Fibroblast of pulmonary artery (primary cell): ENCODE data around the gene GULP1.
"Not testable (repeated sequence)": the region's sequence is repeated elsewhere in the genome, so short reads cannot be mapped to it uniquely, and the experiment has no call there.

ENCODE experiments used
- DNase-seq: peaks from one replicate; pipeline ENCODE4 v3.0.0-alpha.2; 2010; ENCODE audit warnings: low read depth
- H3K4me3 ChIP-seq: replicated peaks from 2 replicates; pipeline ENCODE4 v1.5.1; 2011; ENCODE audit warnings: low read depth, mild to moderate bottlenecking, control low read depth, low read length, moderate library complexity
- CTCF ChIP-seq: IDR thresholded peaks from 2 replicates; pipeline ENCODE4 v1.5.1; 2011; ENCODE audit warnings: mild to moderate bottlenecking, control low read depth, low read length, inconsistent platforms; ENCODE audit errors: missing control alignments

Gene GULP1

GRCh38 chr2:188598551-188598950, 306.9 kb downstream of the GULP1 start:
- TF ChIP-seq CTCF: no peak
- no peak overlapping the region for H3K4me3 ChIP-seq
- peak; percentile 31 for DNase-seq

DNA sequence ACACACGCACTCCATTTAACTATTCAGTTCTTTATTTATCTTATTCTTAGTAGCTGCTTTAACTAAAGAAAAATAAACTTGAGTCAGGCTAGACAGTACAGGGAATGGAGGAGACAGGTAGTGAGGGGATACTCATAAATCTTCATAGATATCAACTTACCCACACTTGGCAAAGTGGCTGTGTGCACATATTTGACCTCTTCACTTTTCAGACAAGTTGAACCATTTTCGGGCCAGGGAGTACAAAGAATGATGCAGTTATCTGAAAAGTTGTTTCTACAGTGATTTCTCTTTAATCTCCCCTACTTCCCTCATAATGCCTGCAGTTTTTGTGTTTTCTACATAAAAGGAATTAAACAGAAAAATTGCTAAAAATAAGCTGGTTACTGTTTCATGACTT, 307.5 kb downstream of the GULP1 start:
- no peak overlapping the region for H3K4me3 ChIP-seq
- TF ChIP-seq CTCF: no peak
- DNase-seq: no peak

- DNase-seq: no peak
- TF ChIP-seq CTCF: no peak
- no peak overlapping the region for H3K4me3 ChIP-seq
Measured at GRCh38 chr2:188600536-188601210, 309.0 kb downstream of the GULP1 start.

DNA sequence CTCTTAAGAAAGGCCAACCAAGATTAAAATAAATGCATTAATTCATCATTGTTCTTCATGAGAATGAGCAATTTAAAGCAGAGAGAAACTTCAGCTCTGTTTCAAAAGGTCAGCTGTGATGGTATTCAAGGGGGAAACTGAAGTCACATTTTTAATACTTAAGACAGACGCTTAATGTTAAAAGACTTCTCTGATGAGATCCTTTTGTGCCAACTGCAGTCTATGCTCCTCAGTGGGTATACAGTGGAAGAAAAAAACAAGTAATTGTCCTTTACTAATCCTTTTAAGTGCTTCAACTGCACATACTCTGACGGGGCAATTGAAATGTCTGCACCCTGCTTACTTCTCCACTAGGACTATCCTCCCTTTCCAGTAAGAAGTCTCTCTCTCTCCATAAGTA, 309.7 kb downstream of the GULP1 start:
- TF ChIP-seq CTCF: no peak
- no peak for DNase-seq
- no peak overlapping the region for H3K4me3 ChIP-seq

GRCh38 chr2:188601927-188602326, 310.3 kb downstream of the GULP1 start:
- no peak for TF ChIP-seq CTCF
- no peak for DNase-seq
- no peak overlapping the region for H3K4me3 ChIP-seq

DNA sequence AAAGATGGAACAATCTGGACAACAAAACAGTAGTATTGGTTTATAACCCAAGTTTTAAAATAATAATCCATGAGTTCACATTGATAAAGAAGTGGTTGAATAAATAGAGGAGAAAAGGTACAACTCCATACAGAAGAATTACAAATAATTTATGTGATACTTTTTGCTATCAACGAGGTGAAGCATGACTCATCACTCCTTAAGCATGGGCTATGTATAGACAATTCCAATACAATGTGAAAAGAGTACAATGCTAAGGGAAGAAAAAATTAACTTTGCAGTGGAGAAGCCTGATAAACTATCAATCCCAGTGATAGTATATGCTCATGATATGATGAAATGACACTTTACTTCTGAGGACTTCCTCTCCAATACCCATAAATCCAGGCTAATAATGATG, 312.9 kb downstream of the GULP1 start:
- TF ChIP-seq CTCF: no peak
- no peak overlapping the region for H3K4me3 ChIP-seq
- no peak for DNase-seq

DNA sequence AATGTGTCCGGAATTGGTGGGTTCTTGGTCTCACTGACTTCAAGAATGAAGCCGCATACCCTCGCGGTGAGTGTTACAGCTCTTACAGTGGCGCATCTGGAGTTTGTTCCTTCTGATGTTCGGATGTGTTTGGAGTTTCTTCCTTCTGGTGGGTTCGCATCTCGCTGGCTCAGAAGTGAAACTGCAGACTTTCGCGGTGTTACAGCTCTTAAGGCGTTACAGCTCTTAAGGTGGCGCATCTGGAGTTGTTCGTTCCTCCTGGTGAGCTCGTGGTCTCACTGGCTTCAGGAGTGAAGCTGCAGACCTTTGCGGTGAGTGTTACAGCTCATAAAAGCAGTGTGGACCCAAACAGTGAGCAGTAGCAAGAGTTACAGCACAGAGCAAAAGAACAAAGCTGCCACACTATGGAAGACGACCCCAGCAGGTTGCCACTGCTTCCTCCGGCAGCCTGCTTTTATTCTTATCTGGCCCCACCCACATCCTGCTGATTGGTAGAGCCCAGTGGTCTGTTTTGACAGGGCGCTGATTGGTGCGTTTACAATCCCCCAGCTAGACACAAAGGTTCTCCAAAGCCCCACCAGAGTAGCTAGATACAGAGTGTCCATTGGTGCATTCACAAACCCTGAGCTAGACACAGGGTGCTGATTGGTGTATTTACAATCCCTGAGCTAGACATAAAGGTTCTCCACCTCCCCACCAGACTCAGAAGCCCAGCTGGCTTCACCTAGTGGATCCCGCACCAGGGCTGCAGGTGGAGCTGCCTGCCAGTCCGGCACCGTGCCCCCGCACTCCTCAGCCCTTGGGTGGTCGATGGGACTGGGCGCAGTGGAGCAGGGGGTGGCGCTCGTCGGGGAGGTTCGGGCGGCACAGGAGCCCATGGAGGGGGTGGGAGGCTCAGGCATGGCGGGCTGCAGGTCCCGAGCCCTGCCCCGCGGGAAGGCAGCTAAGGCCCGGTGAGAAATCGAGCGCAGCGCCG, 314.2 kb downstream of the GULP1 start:
- not testable (repeated sequence) for DNase-seq, H3K4me3 ChIP-seq

- not testable (repeated sequence) for H3K4me3 ChIP-seq, DNase-seq
Measured at GRCh38 chr2:188606596-188606995, 314.9 kb downstream of the GULP1 start.
